ENCODE data around the gene SLC25A33.

- TF ChIP-seq POLR2A (IDR thresholded peaks at IDR 0.05) (no peak), CTCF (IDR thresholded peaks at IDR 0.05) (peak in 1 of 6 experiments; percentile 27)
Observed at GRCh38 chr1:9529190-9529589, 10.1 kb upstream of the SLC25A33 start.

Measured in Peyer's patch (tissue), 4 donors.